ENCODE results near the gene PHOX2B. TPM values are rescaled to one million over a fixed set of nuclear protein-coding genes. Genes with fewer than 3 reads are reported as not detected.
"Not testable (repeated sequence)": the region's sequence is repeated elsewhere in the genome, so short reads cannot be mapped to it uniquely, and the experiment has no call there.

PHOX2B gene
- total RNA-seq, 1 experiment from 2014 or later, result 0.09 TPM

- ChIA-PET POLR2A (ENCODE audit: low non-redundant PET) (no interaction called here), CTCF (no interaction called here)
- Histone ChIP-seq H3K9me3 (ENCODE audit: low read depth, low read length, poor library complexity, severe bottlenecking) (peaks cover 7% of the 10 kb centered on the region), H3K27ac (ENCODE audit: low read depth, low read length, poor library complexity, severe bottlenecking) (no peak overlapping the region), H3K27me3 (replicated peaks; ENCODE audit: insufficient read depth, low read depth, low read length, poor library complexity) (peaks cover 83% of the 10 kb centered on the region), H3K4me3 (ENCODE audit: low read depth, low read length, poor library complexity, severe bottlenecking) (no peak overlapping the region), H3K36me3 (ENCODE audit: insufficient read depth, low read length, poor library complexity, severe bottlenecking) (no peaks in the 10 kb centered on the region), H3K4me1 (ENCODE audit: insufficient read depth, low read length, poor library complexity, severe bottlenecking) (no peaks in the 10 kb centered on the region)
- BruUV-seq (replicated peaks), result no TSS peak
- TF ChIP-seq CTCF (conservative IDR thresholded peaks at IDR 0.05; ENCODE audit: low read depth, low read length) (no peak), EZH2 (IDR thresholded peaks at IDR 0.05; ENCODE audit: borderline replicate concordance, low read depth, low read length, poor library complexity, severe bottlenecking) (peak; percentile 77)
- DNase-seq (ENCODE audit: low spot score), result no peak
- intact Hi-C loops (cut with micrococcal nuclease; ENCODE audit: unreplicated experiment), result no loop called here
Observed at GRCh38 chr4:41744572-41745291, 3.8 kb downstream of the PHOX2B start.

GRCh38 chr4:41741354-41741753, 7.2 kb downstream of the PHOX2B start:
- Histone ChIP-seq H3K27ac (ENCODE audit: low read depth, low read length, poor library complexity, severe bottlenecking) (no peak overlapping the region), H3K9me3 (ENCODE audit: low read depth, low read length, poor library complexity, severe bottlenecking) (peaks cover 7% of the 10 kb centered on the region), H3K36me3 (ENCODE audit: insufficient read depth, low read length, poor library complexity, severe bottlenecking) (no peaks in the 10 kb centered on the region), H3K4me1 (ENCODE audit: insufficient read depth, low read length, poor library complexity, severe bottlenecking) (no peaks in the 10 kb centered on the region), H3K4me3 (ENCODE audit: low read depth, low read length, poor library complexity, severe bottlenecking) (no peak overlapping the region), H3K27me3 (replicated peaks; ENCODE audit: insufficient read depth, low read depth, low read length, poor library complexity) (peaks cover 66% of the 10 kb centered on the region)
- TF ChIP-seq CTCF (conservative IDR thresholded peaks at IDR 0.05; ENCODE audit: low read depth, low read length) (no peak), EZH2 (IDR thresholded peaks at IDR 0.05; ENCODE audit: borderline replicate concordance, low read depth, low read length, poor library complexity, severe bottlenecking) (no peak)
- POLR2A ChIA-PET (ENCODE audit: low non-redundant PET), result no interaction called here
- intact Hi-C loops (cut with micrococcal nuclease; ENCODE audit: unreplicated experiment), result no loop called here
- CTCF ChIA-PET, result no interaction called here
- DNase-seq (ENCODE audit: low spot score), result no peak
- no TSS peak for BruUV-seq (replicated peaks)

- BruUV-seq (replicated peaks); H3K27ac ChIP-seq (ENCODE audit: low read depth, low read length, poor library complexity, severe bottlenecking); H3K4me1 ChIP-seq (ENCODE audit: insufficient read depth, low read length, poor library complexity, severe bottlenecking); H3K36me3 ChIP-seq (ENCODE audit: insufficient read depth, low read length, poor library complexity, severe bottlenecking); DNase-seq (ENCODE audit: low spot score); H3K4me3 ChIP-seq (ENCODE audit: low read depth, low read length, poor library complexity, severe bottlenecking); intact Hi-C loops (cut with micrococcal nuclease; ENCODE audit: unreplicated experiment); POLR2A ChIA-PET (ENCODE audit: low non-redundant PET); H3K9me3 ChIP-seq (ENCODE audit: low read depth, low read length, poor library complexity, severe bottlenecking); CTCF ChIA-PET: not testable (repeated sequence)
- peaks cover 34% of the 10 kb centered on the region for H3K27me3 ChIP-seq (replicated peaks; ENCODE audit: insufficient read depth, low read depth, low read length, poor library complexity)
Observed at GRCh38 chr4:41737491-41737890, 11.0 kb downstream of the PHOX2B start.

GRCh38 chr4:41734371-41734770, 14.2 kb downstream of the PHOX2B start:
- TF ChIP-seq CTCF (conservative IDR thresholded peaks at IDR 0.05; ENCODE audit: low read depth, low read length) (no peak), EZH2 (IDR thresholded peaks at IDR 0.05; ENCODE audit: borderline replicate concordance, low read depth, low read length, poor library complexity, severe bottlenecking) (no peak)
- Histone ChIP-seq H3K27me3 (replicated peaks; ENCODE audit: insufficient read depth, low read depth, low read length, poor library complexity) (peaks cover 47% of the 10 kb centered on the region), H3K4me1 (ENCODE audit: insufficient read depth, low read length, poor library complexity, severe bottlenecking) (no peaks in the 10 kb centered on the region), H3K36me3 (ENCODE audit: insufficient read depth, low read length, poor library complexity, severe bottlenecking) (no peaks in the 10 kb centered on the region), H3K9me3 (ENCODE audit: low read depth, low read length, poor library complexity, severe bottlenecking) (no peaks in the 10 kb centered on the region), H3K4me3 (ENCODE audit: low read depth, low read length, poor library complexity, severe bottlenecking) (no peak overlapping the region), H3K27ac (ENCODE audit: low read depth, low read length, poor library complexity, severe bottlenecking) (no peak overlapping the region)
- intact Hi-C loops (cut with micrococcal nuclease; ENCODE audit: unreplicated experiment), result no loop called here
- no peak for DNase-seq (ENCODE audit: low spot score)
- ChIA-PET POLR2A (ENCODE audit: low non-redundant PET) (no interaction called here), CTCF (no interaction called here)
- BruUV-seq (replicated peaks), result no TSS peak

Measured in A673 (cell line).